Lower leg skin (tissue), 3 donors: ENCODE results near the gene BMP2.

Experiments used
- CTCF ChIP-seq, 3 donors: fragments of 450-650 bp; IDR thresholded peaks; one replicate each; pipeline ENCODE4 v1.5.1; 2016; ENCODE audit warnings: antibody characterized with exemption in 3 of 3, mild to moderate bottlenecking in 3 of 3, moderate library complexity in 2 of 3
- POLR2A ChIP-seq, 2 donors: fragments of 450-650 bp; IDR thresholded peaks; one replicate each; pipeline ENCODE4 v1.6.1; 2016 to 2017; ENCODE audit warnings: antibody characterized with exemption in 2 of 2, mild to moderate bottlenecking in 1 of 2, moderate library complexity in 1 of 2

- TF ChIP-seq CTCF (IDR thresholded peaks at IDR 0.05) (no peak), POLR2A (IDR thresholded peaks at IDR 0.05) (no peak)
These were observed 28.1 kb upstream of the BMP2 start for GRCh38 chr20:6739406-6739805.
